Epithelial cell of alveolus of lung (primary cell): ENCODE data around the gene TBK1. TPM values are rescaled to one million over a fixed set of nuclear protein-coding genes. Genes with fewer than 3 reads are reported as not detected.

Source experiments
- total RNA-seq: library from RNA; depleted of rRNA; stranded (reverse); fragments of >200 nt; gene quantifications from 2 replicates; pipeline ENCODE4 v1.2.1, GENCODE V29; 2015

TBK1 gene
- 12.8 and 21.7 TPM in 2 replicates for total RNA-seq

DNA sequence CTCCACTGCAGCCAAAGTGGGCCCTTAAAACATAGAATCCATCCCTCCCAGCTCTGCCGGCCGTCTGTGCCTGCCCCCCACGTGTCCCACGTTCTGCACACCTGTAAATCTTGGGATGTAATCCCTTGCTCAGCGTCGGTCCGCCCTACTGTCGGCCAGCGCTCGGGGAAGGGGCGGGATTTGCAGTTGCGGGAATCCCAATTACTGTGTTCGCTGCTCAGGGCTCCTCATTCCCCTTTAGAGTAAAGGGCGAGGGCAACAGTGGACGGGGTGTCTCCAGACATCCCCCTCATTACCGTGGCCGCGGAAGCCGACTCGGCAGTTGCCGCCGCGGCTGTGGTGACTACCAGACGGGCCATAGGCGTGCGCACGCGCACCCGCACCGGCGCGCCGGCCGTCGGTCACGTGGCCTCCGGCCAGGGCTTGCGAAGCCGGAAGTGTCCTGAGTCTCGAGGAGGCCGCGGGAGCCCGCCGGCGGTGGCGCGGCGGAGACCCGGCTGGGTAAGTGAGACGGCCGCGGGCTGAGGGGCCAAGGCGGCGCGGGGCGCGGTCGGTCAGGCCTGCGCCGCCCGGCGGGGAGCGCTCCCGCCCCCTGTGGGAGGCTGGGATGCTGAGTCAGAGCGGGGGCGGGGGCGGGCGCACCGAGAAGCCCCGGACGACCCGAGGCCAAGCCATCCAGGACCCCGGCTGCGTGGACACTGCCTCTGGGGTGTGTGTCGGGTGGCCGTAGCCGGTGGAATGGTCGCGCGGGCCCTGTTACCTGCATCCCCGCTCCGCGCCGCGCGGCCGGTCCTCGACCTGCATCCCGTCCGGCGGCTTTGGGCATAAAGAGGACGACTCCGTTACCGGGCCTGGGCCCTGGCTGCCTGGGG lies at the start of gene TBK1:
TBK1 (plus strand) TSS at position 434 of the 872 bp plus-strand sequence. CDS start 3,751 bp downstream, outside the sequence.

DNA sequence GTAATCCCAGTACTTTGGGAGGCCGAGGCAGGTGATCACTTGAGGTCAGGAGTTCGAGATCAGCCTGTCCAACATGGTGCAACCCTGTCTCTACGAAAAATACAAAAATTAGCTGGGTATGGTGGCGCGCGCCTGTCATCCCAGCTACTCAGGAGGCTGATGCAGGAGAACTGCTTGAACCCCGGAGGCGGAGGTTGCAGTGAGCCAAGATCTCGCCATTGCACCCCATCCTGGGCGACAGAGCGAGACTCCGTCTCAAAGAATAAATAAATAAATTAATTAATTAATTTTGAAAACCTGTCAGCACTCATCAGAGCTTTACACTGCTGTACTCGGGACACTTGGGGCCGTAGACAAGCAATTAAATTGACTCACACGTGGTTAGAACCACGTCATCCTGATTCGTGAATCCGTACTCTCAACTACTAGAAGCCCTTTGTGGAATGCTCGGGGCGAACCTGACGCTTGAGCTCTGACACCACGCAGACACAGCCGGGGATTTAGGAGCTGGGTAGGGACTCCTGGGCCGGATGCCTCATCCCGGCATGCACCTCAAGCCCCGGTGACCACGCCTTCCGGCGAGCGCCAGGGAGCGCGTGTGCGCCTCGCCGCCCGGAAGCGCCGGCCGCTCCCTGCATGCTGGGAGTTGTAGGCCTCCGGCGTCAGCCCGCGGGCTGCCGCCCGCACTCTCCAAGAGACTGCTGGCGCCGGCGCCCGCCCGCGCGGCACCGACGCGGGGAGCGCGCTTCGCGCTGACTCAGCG lies 48.0 kb upstream of the TBK1 start, which contains the start of gene XPOT:
XPOT (plus strand) TSS at position 686 of the 763 bp plus-strand sequence. CDS start 5,644 bp downstream, outside the sequence.

Other genes with a start within 250 kb of the TBK1 start
- gene KICS2, start 229.8 kb upstream of the TBK1 start, total RNA-seq = 5.1 and 7.4 TPM in 2 replicates
- 0.13 TPM in 1 of 2 replicates, not detected in the other for gene C12orf56, start 61.4 kb upstream of the TBK1 start, total RNA-seq
- gene XPOT, start 47.7 kb upstream of the TBK1 start, total RNA-seq = 43.7 and 84.2 TPM in 2 replicates
- 15.3 and 19.1 TPM in 2 replicates for gene RASSF3, start 158.4 kb downstream of the TBK1 start, total RNA-seq